Mesenchymal stem cell (in vitro differentiated cells and primary cell): ENCODE measurements around the gene MAPKAP1.

Experiments used
- DNase-seq: peaks from one replicate; pipeline ENCODE4 v3.0.0-alpha.2; 2013
- H2AFZ ChIP-seq: one replicate; pipeline ENCODE4 v1.6.1; 2013; ENCODE audit warnings: low read depth, mild to moderate bottlenecking, control low read depth, inconsistent platforms, low read length, moderate library complexity
- H2AK5ac ChIP-seq: 2 replicates; pipeline ENCODE4 v1.6.1; 2013; ENCODE audit warnings: low read length, moderate library complexity, mild to moderate bottlenecking, inconsistent platforms; ENCODE audit not compliant: severe bottlenecking
- H2BK120ac ChIP-seq: one replicate; pipeline ENCODE4 v1.6.1; 2013; ENCODE audit warnings: low read depth, mild to moderate bottlenecking, inconsistent platforms, low read length, moderate library complexity
- H2BK12ac ChIP-seq, 2 experiments: one replicate each; pipeline ENCODE4 v1.6.1; 2013; ENCODE audit warnings: inconsistent platforms in 2 of 2, low read length in 2 of 2, mild to moderate bottlenecking in 2 of 2, moderate library complexity in 2 of 2, control low read depth in 1 of 2
- H2BK15ac ChIP-seq: one replicate; pipeline ENCODE4 v1.6.1; 2013; ENCODE audit warnings: mild to moderate bottlenecking, low read depth, inconsistent platforms; ENCODE audit not compliant: poor library complexity, severe bottlenecking
- H2BK5ac ChIP-seq: 2 replicates; pipeline ENCODE4 v1.6.1; 2013; ENCODE audit warnings: low read depth, mild to moderate bottlenecking, low read length, control low read depth, inconsistent platforms; ENCODE audit not compliant: poor library complexity, severe bottlenecking
- H3K14ac ChIP-seq, 2 experiments: one replicate each; pipeline ENCODE4 v1.6.1; 2013; ENCODE audit warnings: inconsistent platforms in 2 of 2, low read length in 2 of 2, control low read depth in 1 of 2, mild to moderate bottlenecking in 1 of 2, moderate library complexity in 1 of 2
- H3K18ac ChIP-seq, 2 experiments: one replicate each; pipeline ENCODE4 v1.6.1; 2013; ENCODE audit warnings: inconsistent platforms in 2 of 2, low read length in 2 of 2, control low read depth in 1 of 2, low read depth in 1 of 2, mild to moderate bottlenecking in 1 of 2
- H3K23ac ChIP-seq, 2 experiments: one replicate each; pipeline ENCODE4 v1.6.1; 2013; ENCODE audit warnings: inconsistent platforms in 2 of 2, low read length in 2 of 2, mild to moderate bottlenecking in 2 of 2, moderate library complexity in 2 of 2, control low read depth in 1 of 2
- H3K27ac ChIP-seq: 2 replicates; pipeline ENCODE4 v1.5.1; 2013; ENCODE audit warnings: mild to moderate bottlenecking, moderate library complexity, low read length, control low read depth, inconsistent platforms; ENCODE audit not compliant: poor library complexity, severe bottlenecking
- H3K27me3 ChIP-seq, 2 experiments: 2 replicates each; pipeline versions ENCODE4 v1.6.1 to v1.7.0; 2013; ENCODE audit warnings: low read length in 2 of 2, mild to moderate bottlenecking in 2 of 2, moderate library complexity in 2 of 2, control low read depth in 1 of 2, inconsistent platforms in 1 of 2; ENCODE audit not compliant: control insufficient read depth in 1 of 2, insufficient read depth in 1 of 2
- H3K36me3 ChIP-seq, 2 experiments: 2 replicates each; pipeline versions ENCODE4 v1.6.1 to v1.7.0; 2013; ENCODE audit warnings: low read length in 2 of 2, control low read depth in 1 of 2, inconsistent platforms in 1 of 2, low read depth in 1 of 2, mild to moderate bottlenecking in 1 of 2; ENCODE audit not compliant: insufficient read depth in 2 of 2, control insufficient read depth in 1 of 2
- H3K4ac ChIP-seq, 2 experiments: one replicate each; pipeline ENCODE4 v1.6.1; 2013; ENCODE audit warnings: inconsistent platforms in 2 of 2, low read length in 2 of 2, mild to moderate bottlenecking in 2 of 2, moderate library complexity in 2 of 2, control low read depth in 1 of 2, low read depth in 1 of 2
- H3K4me1 ChIP-seq: 2 replicates; pipeline ENCODE4 v1.6.1; 2013; ENCODE audit warnings: low read depth, low read length, control low read depth; ENCODE audit not compliant: control insufficient read depth, insufficient read depth
- H3K4me2 ChIP-seq: 2 replicates; pipeline ENCODE4 v1.6.1; 2013; ENCODE audit warnings: low read length, mild to moderate bottlenecking, inconsistent platforms; ENCODE audit not compliant: poor library complexity, severe bottlenecking
- H3K4me3 ChIP-seq, 2 experiments: 2 replicates each; pipeline versions ENCODE4 v1.5.1 to v1.7.0; 2013; ENCODE audit warnings: low read length in 2 of 2, mild to moderate bottlenecking in 2 of 2, control low read depth in 1 of 2, low read depth in 1 of 2; ENCODE audit not compliant: insufficient read depth in 1 of 2
- H3K79me1 ChIP-seq: replicated peaks from 2 replicates; pipeline ENCODE4 v1.6.1; 2013; ENCODE audit warnings: mild to moderate bottlenecking, control low read depth, low read length, inconsistent platforms; ENCODE audit not compliant: poor library complexity, severe bottlenecking
- H3K9ac ChIP-seq: 2 replicates; pipeline ENCODE4 v1.7.0; 2013; ENCODE audit warnings: mild to moderate bottlenecking, low read length, moderate library complexity
- H3K9me3 ChIP-seq: 2 replicates; pipeline ENCODE4 v1.7.0; 2013; ENCODE audit warnings: mild to moderate bottlenecking, low read length; ENCODE audit not compliant: control insufficient read depth
- H4K8ac ChIP-seq: one replicate; pipeline ENCODE4 v1.6.1; 2013; ENCODE audit warnings: inconsistent platforms, mild to moderate bottlenecking, low read length, moderate library complexity
- H4K91ac ChIP-seq: one replicate; pipeline ENCODE4 v1.6.1; 2013; ENCODE audit warnings: mild to moderate bottlenecking, low read length, inconsistent platforms
- WGBS: methylation state at CpG from one replicate; pipeline ENCODE4 v1.1.7; 2013; ENCODE audit warnings: mixed read lengths; 5-methylcytosine and 5-hydroxymethylcytosine counted together

The MAPKAP1 gene

GRCh38 chr9:125748446-125749099 lies 41.6 kb upstream of the MAPKAP1 start:
- H2BK15ac ChIP-seq, result no peak overlapping the region
- peak overlapping the region; percentile 61 for H4K8ac ChIP-seq
- no peak overlapping the region for H2AFZ ChIP-seq
- H3K4me2 ChIP-seq, result peak overlapping the region; percentile 97
- DNase-seq, result peak; percentile 32
- peak overlapping the region; percentile 77 for H2BK120ac ChIP-seq
- H4K91ac ChIP-seq, result peak overlapping the region; percentile 94
- peak overlapping the region; percentile 90 for H3K9ac ChIP-seq
- peaks cover 0 to 11% of the 10 kb centered on the region in 2 experiments for H3K36me3 ChIP-seq
- H2BK5ac ChIP-seq, result no peak overlapping the region
- H3K14ac ChIP-seq, result peak overlapping the region in 1 of 2 experiments; percentile 29
- peak overlapping the region; percentile 29 to 59 for H3K4ac ChIP-seq
- H3K27ac ChIP-seq, result peak overlapping the region; percentile 29
- no peaks in the 10 kb centered on the region for H3K9me3 ChIP-seq
- H3K4me3 ChIP-seq, result peak overlapping the region; percentile 87 to 92
- peak overlapping the region in 1 of 2 experiments; percentile 99 for H3K23ac ChIP-seq
- peak overlapping the region in 1 of 2 experiments; percentile 42 for H2BK12ac ChIP-seq
- H3K18ac ChIP-seq, result peak overlapping the region; percentile 93 to 94
- 3% methylated on average over 25 of the region's 30 CpGs for WGBS
- H3K27me3 ChIP-seq, result no peaks in the 10 kb centered on the region
- H3K4me1 ChIP-seq, result peaks cover 1% of the 10 kb centered on the region
- H2AK5ac ChIP-seq, result no peak overlapping the region
- H3K79me1 ChIP-seq, result peaks cover 8% of the 10 kb centered on the region

DNA sequence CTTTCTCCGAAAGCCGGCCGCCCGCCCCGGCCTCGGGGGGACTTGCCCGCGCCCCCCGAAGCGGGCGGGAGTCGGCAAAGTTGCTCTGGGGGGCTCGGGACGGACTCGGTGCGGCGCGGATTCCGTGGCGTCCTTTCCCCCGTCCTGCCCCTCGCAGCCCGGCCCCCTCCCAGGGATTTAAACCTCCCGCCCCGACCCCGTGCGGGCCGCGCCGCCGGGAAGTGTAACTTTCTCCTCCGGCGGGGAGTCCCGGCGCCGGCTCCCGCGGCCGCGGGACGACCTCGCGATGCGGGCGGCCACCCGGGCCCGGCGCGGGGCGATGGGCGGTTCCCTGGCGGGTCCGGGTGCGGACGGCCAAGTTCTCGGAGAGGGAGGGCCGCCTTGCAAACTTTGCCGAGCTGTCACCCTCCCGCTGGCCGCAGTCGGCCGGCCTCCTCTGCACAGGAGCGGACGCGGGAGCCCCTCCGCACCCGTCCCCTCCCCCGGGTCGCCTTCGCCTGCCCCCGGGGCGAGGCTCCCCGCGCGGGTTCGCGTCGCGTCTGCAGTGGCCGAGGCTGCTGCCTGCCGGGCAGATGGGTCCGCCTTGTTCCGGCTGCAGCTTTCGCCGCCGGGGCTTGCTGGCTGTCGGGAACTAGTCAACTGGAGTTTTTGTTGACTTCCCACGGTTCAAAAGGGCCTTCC lies 40.9 kb upstream of the MAPKAP1 start:
- 2% methylated on average over 74 of the region's 88 CpGs for WGBS

DNA sequence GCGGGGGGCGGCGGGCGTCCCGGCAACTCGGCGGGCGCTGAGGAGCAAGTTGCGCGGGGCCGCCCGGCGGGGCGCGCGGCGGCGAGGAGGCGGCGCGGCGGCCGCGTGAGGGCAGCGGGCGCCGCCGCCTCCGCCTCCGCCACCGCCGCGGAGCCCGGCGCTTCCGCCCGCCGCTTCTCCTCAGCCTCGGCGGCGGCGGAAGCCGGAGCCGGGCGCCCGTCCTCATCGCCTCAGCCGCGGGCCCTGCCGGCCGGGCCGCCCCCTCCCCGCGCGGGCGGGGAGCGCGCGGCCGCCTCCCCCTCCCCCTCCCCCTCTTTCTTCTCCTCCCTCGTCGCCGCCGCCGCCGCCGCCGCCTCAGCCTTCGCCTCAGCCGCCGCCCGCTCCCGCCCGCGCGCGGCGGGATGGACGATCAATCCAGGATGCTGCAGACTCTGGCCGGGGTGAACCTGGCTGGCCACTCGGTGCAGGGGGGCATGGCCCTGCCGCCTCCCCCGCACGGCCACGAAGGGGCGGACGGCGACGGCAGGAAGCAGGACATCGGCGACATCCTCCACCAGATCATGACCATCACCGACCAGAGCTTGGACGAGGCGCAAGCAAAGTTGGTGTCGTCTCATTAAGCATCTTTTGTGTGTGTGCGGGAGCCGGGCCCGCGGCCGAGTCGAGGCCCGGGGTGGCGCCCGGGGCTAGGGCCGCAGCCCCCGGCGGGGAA lies 40.2 kb upstream of the MAPKAP1 start, which contains the start of gene PBX3:
Gene PBX3 (plus strand): TSS at position 321 of the 712 bp plus-strand sequence.
- Histone ChIP-seq H3K18ac (peak within 1 kb of the TSS; percentile 94), H2AFZ (peak within 1 kb of the TSS; percentile 98), H3K27me3 (no peaks in the 10 kb centered on the region), H3K4me3 (peak within 1 kb of the TSS; percentile 87 to 92), H2BK12ac (peak within 1 kb of the TSS in 1 of 2 experiments; percentile 91), H3K36me3 (peaks cover 0 to 10% of the 10 kb centered on the region in 2 experiments), H3K14ac (peak within 1 kb of the TSS; percentile 81 to 99), H3K4me2 (peak within 1 kb of the TSS; percentile 97), H3K4me1 (peaks cover 1% of the 10 kb centered on the region), H2AK5ac (no peak within 1 kb of the TSS), H2BK15ac (peak within 1 kb of the TSS; percentile 50), H3K9me3 (no peaks in the 10 kb centered on the region), H3K79me1 (peaks cover 8% of the 10 kb centered on the region), H2BK5ac (no peak within 1 kb of the TSS), H3K27ac (peak within 1 kb of the TSS; percentile 22), H4K91ac (peak within 1 kb of the TSS; percentile 83), H4K8ac (peak within 1 kb of the TSS; percentile 93), H3K23ac (peak within 1 kb of the TSS; percentile 87 to 99), H3K9ac (peak within 1 kb of the TSS; percentile 90), H3K4ac (peak within 1 kb of the TSS; percentile 31 to 58), H2BK120ac (peak within 1 kb of the TSS; percentile 88)
- WGBS, result 2% methylated on average over 56 of the region's 107 CpGs
- DNase-seq, result peak; percentile 61

More for the DNA sequence above, 40.9 kb upstream of the MAPKAP1 start:
- peak overlapping the region; percentile 93 for H4K8ac ChIP-seq
- H2BK12ac ChIP-seq, result peak overlapping the region in 1 of 2 experiments; percentile 76
- peak overlapping the region; percentile 87 to 92 for H3K4me3 ChIP-seq
- peak overlapping the region; percentile 87 to 99 for H3K23ac ChIP-seq
- H3K9me3 ChIP-seq, result no peaks in the 10 kb centered on the region
- peak overlapping the region; percentile 50 for H2BK15ac ChIP-seq
- DNase-seq, result peak; percentile 24
- H2BK5ac ChIP-seq, result no peak overlapping the region
- peak overlapping the region; percentile 90 for H3K9ac ChIP-seq
- peaks cover 8% of the 10 kb centered on the region for H3K79me1 ChIP-seq
- peaks cover 1% of the 10 kb centered on the region for H3K4me1 ChIP-seq
- peak overlapping the region; percentile 27 to 31 for H3K4ac ChIP-seq
- H3K27ac ChIP-seq, result no peak overlapping the region
- H3K18ac ChIP-seq, result peak overlapping the region; percentile 93 to 94
- H2BK120ac ChIP-seq, result peak overlapping the region; percentile 88
- H3K36me3 ChIP-seq, result peaks cover 0 to 10% of the 10 kb centered on the region in 2 experiments
- H3K4me2 ChIP-seq, result peak overlapping the region; percentile 97
- no peaks in the 10 kb centered on the region for H3K27me3 ChIP-seq
- H4K91ac ChIP-seq, result peak overlapping the region; percentile 83
- peak overlapping the region; percentile 66 for H2AFZ ChIP-seq
- H2AK5ac ChIP-seq, result no peak overlapping the region
- H3K14ac ChIP-seq, result peak overlapping the region in 1 of 2 experiments; percentile 99
